Astrocyte (in vitro differentiated cells and primary cell): Measurements from ENCODE around the gene C21orf58. TPM values are rescaled to one million over a fixed set of nuclear protein-coding genes. Genes with fewer than 3 reads are reported as not detected.

ENCODE experiments used
- DNase-seq: peaks from one replicate; pipeline ENCODE4 v3.0.0-alpha.2; 2010; ENCODE audit warnings: low read depth
- FAIRE-seq: peaks from 2 replicates; lab custom pipeline; 2011; peaks lifted over from hg19 to GRCh38; lab: Jason Lieb, UNC
- H2AFZ ChIP-seq: 2 replicates; pipeline ENCODE4 v1.6.0; 2012; ENCODE audit warnings: low read depth, low read length, inconsistent platforms
- H3K27ac ChIP-seq: 2 replicates; pipeline ENCODE4 v1.5.1; 2011; ENCODE audit warnings: low read depth, low read length, inconsistent platforms
- H3K27me3 ChIP-seq: 2 replicates; pipeline ENCODE4 v1.6.0; 2011; ENCODE audit warnings: low read length, inconsistent platforms; ENCODE audit not compliant: insufficient read depth
- H3K36me3 ChIP-seq: 2 replicates; pipeline ENCODE4 v1.5.1; 2011; ENCODE audit warnings: low read length, inconsistent platforms; ENCODE audit not compliant: insufficient read depth
- H3K4me1 ChIP-seq: 2 replicates; pipeline ENCODE4 v1.5.1; 2011; ENCODE audit warnings: low read length, inconsistent platforms; ENCODE audit not compliant: insufficient read depth
- H3K4me2 ChIP-seq: 2 replicates; pipeline ENCODE4 v1.6.0; 2012; ENCODE audit warnings: low read length, inconsistent platforms
- H3K4me3 ChIP-seq: 2 replicates; pipeline ENCODE4 v1.5.1; 2011; ENCODE audit warnings: low read depth, mild to moderate bottlenecking, low read length, inconsistent platforms; ENCODE audit not compliant: insufficient read depth
- H3K79me2 ChIP-seq: 2 replicates; pipeline ENCODE4 v1.6.0; 2012; ENCODE audit warnings: mild to moderate bottlenecking, low read length, inconsistent platforms; ENCODE audit not compliant: insufficient read depth
- H3K9ac ChIP-seq: 2 replicates; pipeline ENCODE4 v1.6.0; 2012; ENCODE audit warnings: mild to moderate bottlenecking, low read length, inconsistent platforms
- H3K9me3 ChIP-seq: 2 replicates; pipeline ENCODE4 v1.5.1; 2012; ENCODE audit warnings: low read depth, mild to moderate bottlenecking, low read length, inconsistent platforms; ENCODE audit not compliant: insufficient read depth
- H4K20me1 ChIP-seq: 2 replicates; pipeline ENCODE4 v1.6.0; 2012; ENCODE audit warnings: low read length, inconsistent platforms; ENCODE audit not compliant: insufficient read depth
- H3K27ac Mint-ChIP-seq: one replicate; pipeline ENCODE4 v1.8.0; 2021; ENCODE audit warnings: mild to moderate bottlenecking, mixed read lengths; ENCODE audit not compliant: unreplicated experiment
- H3K27me3 Mint-ChIP-seq: one replicate; pipeline ENCODE4 v1.8.0; 2021; ENCODE audit warnings: low read depth, mixed read lengths; ENCODE audit not compliant: unreplicated experiment
- H3K36me3 Mint-ChIP-seq: one replicate; pipeline ENCODE4 v1.8.0; 2021; ENCODE audit warnings: low read depth, mixed read lengths; ENCODE audit not compliant: unreplicated experiment
- H3K4me1 Mint-ChIP-seq: one replicate; pipeline ENCODE4 v1.8.0; 2021; ENCODE audit warnings: low read depth, mixed read lengths; ENCODE audit not compliant: unreplicated experiment
- H3K4me3 Mint-ChIP-seq: one replicate; pipeline ENCODE4 v1.8.0; 2021; ENCODE audit warnings: mild to moderate bottlenecking, moderate library complexity, mixed read lengths; ENCODE audit not compliant: unreplicated experiment
- H3K9me3 Mint-ChIP-seq: one replicate; pipeline ENCODE4 v1.8.0; 2021; ENCODE audit warnings: mild to moderate bottlenecking, mixed read lengths; ENCODE audit not compliant: unreplicated experiment
- CTCF ChIP-seq: IDR thresholded peaks from 2 replicates; pipeline ENCODE4 v1.5.1; 2011; ENCODE audit warnings: low read depth, mild to moderate bottlenecking, inconsistent platforms, low read length, moderate library complexity; ENCODE audit not compliant: insufficient read depth
- EZH2 ChIP-seq: IDR thresholded peaks from 2 replicates; pipeline ENCODE4 v1.6.1; 2012; ENCODE audit warnings: mild to moderate bottlenecking, low read length, inconsistent platforms; ENCODE audit not compliant: insufficient read depth
- total RNA-seq: library from RNA; stranded (reverse); gene quantifications from 2 replicates; pipeline ENCODE4 v1.2.1, GENCODE V29; 2021

Gene C21orf58
- total RNA-seq, 1 donor from 2014 or later: 3.2 TPM

GRCh38 chr21:46304437-46304836 lies 19.2 kb downstream of the C21orf58 start:
- no peak overlapping the region for H3K4me3 Mint-ChIP-seq
- H3K9me3 ChIP-seq: no peaks in the 10 kb centered on the region
- H3K27me3 Mint-ChIP-seq: no peaks in the 10 kb centered on the region
- H3K27ac Mint-ChIP-seq: no peak overlapping the region
- FAIRE-seq: no peak
- no peak overlapping the region for H2AFZ ChIP-seq
- H3K27me3 ChIP-seq: no peaks in the 10 kb centered on the region
- no peaks in the 10 kb centered on the region for H3K9me3 Mint-ChIP-seq
- no peaks in the 10 kb centered on the region for H3K79me2 ChIP-seq
- peaks cover 3% of the 10 kb centered on the region for H3K4me1 Mint-ChIP-seq
- no peak overlapping the region for H3K4me2 ChIP-seq
- H3K4me3 ChIP-seq: no peak overlapping the region
- H4K20me1 ChIP-seq: peaks cover 3% of the 10 kb centered on the region
- no peak for TF ChIP-seq EZH2
- no peak for TF ChIP-seq CTCF
- H3K4me1 ChIP-seq: peaks cover 12% of the 10 kb centered on the region
- no peak overlapping the region for H3K27ac ChIP-seq
- no peak for DNase-seq
- H3K36me3 ChIP-seq: no peaks in the 10 kb centered on the region
- no peak overlapping the region for H3K9ac ChIP-seq
- peaks cover 4% of the 10 kb centered on the region for H3K36me3 Mint-ChIP-seq

- H3K27ac Mint-ChIP-seq: no peak overlapping the region
- H3K27me3 ChIP-seq: no peaks in the 10 kb centered on the region
- no peaks in the 10 kb centered on the region for H4K20me1 ChIP-seq
- H3K36me3 ChIP-seq: no peaks in the 10 kb centered on the region
- no peak overlapping the region for H3K4me3 Mint-ChIP-seq
- H3K36me3 Mint-ChIP-seq: peaks cover 6% of the 10 kb centered on the region
- no peak for FAIRE-seq
- H3K4me1 ChIP-seq: peaks cover 7% of the 10 kb centered on the region
- H3K79me2 ChIP-seq: no peaks in the 10 kb centered on the region
- H3K9me3 Mint-ChIP-seq: no peaks in the 10 kb centered on the region
- H3K27me3 Mint-ChIP-seq: peaks cover 2% of the 10 kb centered on the region
- no peak overlapping the region for H2AFZ ChIP-seq
- H3K4me3 ChIP-seq: no peak overlapping the region
- H3K9me3 ChIP-seq: no peaks in the 10 kb centered on the region
- H3K4me2 ChIP-seq: no peak overlapping the region
- TF ChIP-seq CTCF (no peak), EZH2 (no peak)
- no peaks in the 10 kb centered on the region for H3K4me1 Mint-ChIP-seq
- no peak overlapping the region for H3K9ac ChIP-seq
- no peak for DNase-seq
- H3K27ac ChIP-seq: no peak overlapping the region
Observed at GRCh38 chr21:46301759-46302158, 21.9 kb downstream of the C21orf58 start.

- no peak overlapping the region for H3K27ac Mint-ChIP-seq
- no peak overlapping the region for H3K4me3 Mint-ChIP-seq
- peaks cover 4% of the 10 kb centered on the region for H3K36me3 Mint-ChIP-seq
- H3K36me3 ChIP-seq: no peaks in the 10 kb centered on the region
- no peaks in the 10 kb centered on the region for H3K79me2 ChIP-seq
- no peaks in the 10 kb centered on the region for H4K20me1 ChIP-seq
- no peak for DNase-seq
- FAIRE-seq: no peak
- no peaks in the 10 kb centered on the region for H3K9me3 Mint-ChIP-seq
- H3K4me1 Mint-ChIP-seq: peaks cover 5% of the 10 kb centered on the region
- no peak overlapping the region for H3K9ac ChIP-seq
- no peaks in the 10 kb centered on the region for H3K9me3 ChIP-seq
- TF ChIP-seq CTCF (no peak), EZH2 (no peak)
- H3K4me3 ChIP-seq: no peak overlapping the region
- no peak overlapping the region for H3K27ac ChIP-seq
- H3K27me3 Mint-ChIP-seq: peaks cover 2% of the 10 kb centered on the region
- H3K4me1 ChIP-seq: peaks cover 22% of the 10 kb centered on the region
- no peaks in the 10 kb centered on the region for H3K27me3 ChIP-seq
- H2AFZ ChIP-seq: no peak overlapping the region
- no peak overlapping the region for H3K4me2 ChIP-seq
Observed at GRCh38 chr21:46299167-46299566, 24.5 kb downstream of the C21orf58 start.
